GM18507 (cell line): Measurements from ENCODE around the gene TPO.
"Not testable (repeated sequence)": the region's sequence is repeated elsewhere in the genome, so short reads cannot be mapped to it uniquely, and the experiment has no call there.

ENCODE experiments used
- DNase-seq: peaks from one replicate; pipeline ENCODE4 v3.0.0; 2011; ENCODE audit warnings: low read depth; ENCODE audit not compliant: insufficient read length; ENCODE audit errors: extremely low spot score
- FAIRE-seq: peaks from 2 replicates; lab custom pipeline; 2011; peaks lifted over from hg19 to GRCh38; lab: Jason Lieb, UNC

Gene TPO

DNA sequence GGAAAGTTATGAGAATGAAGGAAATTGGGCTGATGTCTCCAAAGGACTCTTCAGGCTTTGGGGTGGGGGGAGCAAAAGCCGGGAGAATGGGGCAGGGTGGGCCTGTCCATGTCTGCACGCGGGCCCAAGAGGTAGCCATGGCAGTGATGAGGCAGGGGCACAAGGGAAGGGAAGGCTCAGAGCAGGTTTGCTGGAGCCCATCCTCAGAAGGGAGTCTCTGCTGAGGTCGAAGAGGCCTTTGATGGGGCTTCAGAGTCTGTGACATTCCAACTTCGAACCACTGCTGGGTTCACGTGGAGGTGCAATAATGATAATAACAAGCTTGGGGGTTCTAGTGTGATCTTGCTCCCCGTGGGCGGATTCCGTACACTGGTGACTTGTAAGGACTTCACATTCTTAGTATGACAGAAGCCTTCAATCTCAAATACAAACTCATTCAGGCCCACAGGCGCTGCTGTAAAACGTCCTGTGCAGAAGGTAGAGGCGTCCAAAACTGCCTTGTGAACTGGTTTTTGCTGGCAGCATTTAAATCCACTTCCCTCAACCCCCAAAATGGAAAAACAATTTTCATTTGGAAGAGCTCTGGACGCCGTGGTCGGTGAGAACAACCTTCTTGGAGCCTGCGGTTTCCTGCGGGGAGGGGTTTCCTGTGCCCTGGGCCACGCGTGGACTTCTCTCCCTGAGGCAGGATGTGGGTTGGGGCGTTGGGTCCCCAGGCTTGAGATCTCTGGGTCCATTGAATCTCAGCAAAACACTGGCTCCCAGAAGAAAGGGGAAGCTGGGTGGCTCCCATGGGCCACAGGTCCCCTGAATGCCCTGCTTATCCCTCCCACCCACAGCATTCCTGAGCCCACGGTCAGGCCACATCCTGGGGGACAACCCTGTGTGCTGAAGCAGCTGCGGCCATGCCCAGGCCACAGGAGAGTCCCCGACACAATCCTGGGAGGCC lies 151.0 kb downstream of the TPO start:
- FAIRE-seq (no peak), DNase-seq (no peak)

DNA sequence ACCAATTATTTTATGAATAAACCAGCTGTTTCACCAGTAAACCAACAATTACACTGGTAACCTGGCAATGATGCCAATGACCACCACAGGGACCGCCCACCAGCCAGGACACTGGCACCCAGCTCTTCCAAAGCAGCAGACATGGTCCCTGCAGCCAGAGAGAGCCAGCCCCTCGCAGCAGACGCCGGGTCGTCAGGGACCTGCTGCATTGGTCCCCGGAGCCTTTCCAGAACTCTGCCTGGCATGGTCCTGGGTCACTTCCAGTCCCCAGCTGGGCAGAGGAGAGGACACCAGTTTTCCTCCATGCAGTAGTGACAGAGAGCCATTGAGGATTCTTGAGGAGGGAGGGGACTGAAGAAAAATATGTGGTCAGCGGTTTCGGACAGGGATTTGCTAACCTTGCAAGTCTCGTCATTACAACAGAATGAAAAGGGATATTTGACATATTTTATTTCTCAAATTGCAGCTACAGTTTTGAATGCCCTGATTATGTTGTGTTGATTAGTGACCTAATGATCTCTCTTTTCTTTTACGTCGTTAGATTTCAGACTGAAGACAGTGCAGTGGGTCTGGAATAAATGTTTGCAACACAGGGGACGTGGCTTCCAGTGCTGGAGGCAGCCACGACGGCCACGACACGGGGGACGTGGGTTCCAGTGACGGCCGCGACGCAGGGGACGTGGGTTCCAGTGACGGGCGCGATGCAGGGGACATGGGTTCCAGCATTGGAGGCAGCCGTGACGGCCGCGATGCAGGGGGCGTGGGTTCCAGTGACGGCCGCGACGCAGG lies 154.5 kb downstream of the TPO start:
- no peak for DNase-seq
- no peak for FAIRE-seq

DNA sequence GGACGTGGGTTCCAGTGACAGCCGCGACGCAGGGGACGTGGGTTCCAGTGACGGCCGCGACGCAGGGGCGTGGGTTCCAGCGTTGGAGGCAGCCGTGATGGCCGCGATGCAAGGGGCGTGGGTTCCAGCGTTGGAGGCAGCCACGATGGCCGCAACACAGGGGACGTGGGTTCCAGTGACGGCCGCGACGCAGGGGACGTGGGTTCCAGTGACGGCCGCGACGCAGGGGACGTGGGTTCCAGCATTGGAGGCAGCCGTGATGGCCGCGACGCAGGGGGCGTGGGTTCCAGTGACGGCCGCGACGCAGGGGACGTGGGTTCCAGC lies 155.0 kb downstream of the TPO start:
- DNase-seq, FAIRE-seq: not testable (repeated sequence)

DNA sequence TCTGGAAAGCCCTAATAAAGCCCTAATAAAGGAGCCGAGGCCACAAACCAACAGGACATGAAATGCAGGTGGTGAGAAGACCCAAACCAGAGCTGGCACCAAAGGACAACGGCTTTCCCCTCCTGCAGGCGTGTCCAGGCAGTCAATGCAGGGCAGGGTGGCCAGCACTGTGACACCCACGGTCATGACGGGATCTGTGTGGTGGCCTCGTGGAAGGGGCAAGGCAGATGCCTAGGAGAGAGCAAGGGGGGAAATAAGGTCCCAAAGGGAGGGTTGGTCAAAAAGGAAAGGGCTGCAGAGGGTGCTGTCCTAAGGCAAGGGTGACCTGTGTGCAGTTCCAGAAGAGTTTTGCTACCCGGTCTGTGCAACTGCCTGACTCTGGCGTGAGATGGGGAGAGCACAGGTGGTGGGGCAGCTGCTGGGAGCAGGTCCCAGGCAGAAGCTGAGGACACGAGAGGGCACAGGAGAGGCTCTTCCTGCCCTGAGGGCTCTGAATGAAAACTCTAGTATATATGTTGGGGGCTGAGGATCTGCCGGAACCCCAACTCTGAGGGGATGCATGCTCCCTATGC lies 156.7 kb downstream of the TPO start:
- DNase-seq (no peak), FAIRE-seq (no peak)

DNA sequence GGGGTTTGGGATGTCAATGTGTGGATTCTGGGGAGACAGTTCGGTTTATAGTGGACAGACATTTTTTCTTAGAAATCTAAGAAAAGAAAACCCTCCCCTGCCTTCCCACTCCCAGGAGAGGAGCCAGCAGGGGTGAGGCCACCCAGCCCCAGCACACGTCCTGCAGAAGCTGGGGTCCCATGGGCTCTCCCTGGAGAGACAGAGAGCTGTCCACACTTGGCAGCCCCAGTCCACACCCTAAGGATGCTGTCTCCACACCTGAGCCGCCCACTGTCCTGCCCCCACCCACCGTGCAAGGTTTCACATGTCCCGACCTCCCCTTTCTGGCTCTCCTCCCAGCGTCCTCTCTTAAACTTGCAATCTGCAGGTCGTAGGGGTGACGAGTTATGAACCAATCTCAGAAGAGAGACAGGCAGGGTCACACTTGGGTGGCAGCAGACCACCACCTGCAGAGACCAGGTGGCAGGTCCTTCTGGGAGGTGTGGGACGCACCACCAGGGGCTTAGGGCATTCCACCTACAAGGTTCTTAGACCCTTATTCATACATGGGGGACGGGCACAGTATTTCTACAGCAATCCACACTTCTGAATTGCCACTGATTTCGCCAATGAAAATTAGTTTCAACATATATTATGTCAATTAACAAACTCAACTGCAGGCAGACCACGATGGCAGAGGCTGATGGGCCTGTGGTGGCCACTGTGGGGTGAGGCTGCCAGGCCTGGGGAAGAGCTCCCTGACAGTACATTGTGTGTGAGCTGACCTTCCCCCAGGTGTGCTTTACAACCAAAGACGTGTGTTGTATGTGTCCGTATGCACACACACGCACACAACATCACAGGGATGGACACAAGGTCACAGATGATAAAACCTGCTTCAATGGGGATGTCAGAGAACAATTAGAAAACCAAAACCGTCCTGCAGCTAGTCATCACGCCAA lies 158.5 kb downstream of the TPO start:
- FAIRE-seq = no peak
- no peak for DNase-seq

DNA sequence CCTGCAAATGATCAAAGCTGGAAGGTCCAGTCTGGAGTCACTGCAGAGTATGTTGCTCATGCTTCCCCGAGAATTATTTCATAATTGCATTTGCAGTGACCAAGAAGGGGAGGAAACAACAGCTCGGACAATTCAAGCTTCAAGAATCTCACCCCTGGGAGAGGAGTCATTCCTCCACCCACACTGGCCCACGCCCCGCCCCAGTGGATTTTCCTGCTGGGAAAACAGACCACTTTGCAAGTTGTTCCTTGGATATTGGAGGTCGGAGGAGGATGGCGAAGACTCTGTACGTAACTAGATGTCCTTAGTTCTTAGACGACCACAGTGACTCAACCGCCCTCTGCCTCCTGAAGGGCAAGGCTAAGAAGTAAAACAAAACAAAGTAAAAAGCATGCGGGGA lies 159.4 kb downstream of the TPO start:
- DNase-seq (no peak), FAIRE-seq (no peak)

DNA sequence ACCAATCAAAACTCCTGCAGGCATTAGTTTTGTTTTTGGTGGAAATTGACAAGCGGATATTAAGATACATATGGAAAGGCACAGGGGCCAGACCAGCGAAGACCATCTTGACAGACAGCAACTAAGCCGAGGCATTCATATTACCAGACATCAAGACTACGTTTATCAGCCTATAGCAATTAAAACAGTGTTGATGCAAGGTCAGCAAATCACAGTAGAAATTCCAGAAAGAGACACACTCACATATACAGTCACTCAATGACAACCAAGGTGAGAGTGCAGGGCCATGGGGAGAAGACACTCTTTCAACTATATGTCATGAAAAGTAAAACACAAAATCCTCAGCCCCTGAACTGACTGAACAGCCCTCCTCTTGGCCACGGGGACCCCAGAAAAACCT lies 164.6 kb downstream of the TPO start:
- DNase-seq (no peak), FAIRE-seq (no peak)

DNA sequence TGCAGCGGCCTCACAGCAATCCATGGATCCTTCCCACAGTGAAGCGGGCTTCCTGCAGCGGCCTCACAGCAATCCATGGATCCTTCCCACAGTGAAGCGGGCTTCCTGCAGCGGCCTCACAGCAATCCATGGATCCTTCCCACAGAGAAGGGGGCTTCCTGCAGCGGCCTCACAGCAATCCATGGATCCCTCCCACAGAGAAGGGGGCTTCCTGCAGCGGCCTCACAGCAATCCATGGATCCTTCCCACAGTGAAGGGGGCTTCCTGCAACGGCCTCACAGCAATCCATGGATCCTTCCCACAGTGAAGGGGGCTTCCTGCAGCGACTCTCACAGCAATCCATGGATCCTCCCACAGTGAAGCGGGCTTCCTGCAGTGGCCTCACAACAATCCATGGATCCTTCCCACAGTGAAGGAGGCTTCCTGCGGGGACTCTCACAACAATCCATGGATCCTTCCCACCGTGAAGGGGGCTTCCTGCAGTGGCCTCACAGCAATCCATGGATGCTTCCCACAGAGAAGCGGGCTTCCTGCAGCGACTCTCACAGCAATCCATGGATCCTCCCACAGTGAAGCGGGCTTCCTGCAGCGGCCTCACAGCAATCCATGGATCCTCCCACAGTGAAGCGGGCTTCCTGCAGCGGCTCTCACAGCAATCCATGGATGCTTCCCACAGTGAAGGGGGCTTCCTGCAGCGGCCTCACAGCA lies 168.1 kb downstream of the TPO start:
- not testable (repeated sequence) for FAIRE-seq, DNase-seq

DNA sequence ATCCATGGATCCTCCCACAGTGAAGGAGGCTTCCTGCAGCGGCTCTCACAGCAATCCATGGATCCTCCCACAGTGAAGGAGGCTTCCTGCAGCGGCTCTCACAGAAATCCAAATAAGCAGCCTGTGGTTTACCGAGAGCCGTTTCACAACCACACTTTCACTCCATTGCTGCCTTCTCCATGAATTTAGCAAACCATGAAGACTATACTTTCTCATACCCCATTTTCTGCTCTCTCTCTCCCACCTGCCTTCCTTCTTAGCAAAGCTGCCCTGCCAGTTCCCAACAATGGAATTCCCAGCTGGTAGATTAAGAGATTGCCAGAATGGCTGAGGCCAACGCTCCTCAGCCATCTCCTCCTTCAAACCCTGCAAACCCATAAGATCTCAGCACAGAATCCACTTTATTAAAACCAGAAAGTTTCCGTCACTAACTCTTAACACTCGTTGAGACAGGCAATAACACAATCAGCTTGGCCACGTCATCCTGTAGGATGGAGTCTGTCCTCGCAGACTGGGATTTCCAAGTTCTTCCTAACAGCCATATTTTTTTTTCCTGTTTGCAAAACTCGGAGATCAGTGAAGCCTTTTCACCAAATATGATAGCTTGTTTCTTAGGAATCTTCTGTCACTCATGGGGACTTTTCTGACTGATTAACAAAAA lies 168.8 kb downstream of the TPO start:
- DNase-seq (no peak), FAIRE-seq (no peak)

DNA sequence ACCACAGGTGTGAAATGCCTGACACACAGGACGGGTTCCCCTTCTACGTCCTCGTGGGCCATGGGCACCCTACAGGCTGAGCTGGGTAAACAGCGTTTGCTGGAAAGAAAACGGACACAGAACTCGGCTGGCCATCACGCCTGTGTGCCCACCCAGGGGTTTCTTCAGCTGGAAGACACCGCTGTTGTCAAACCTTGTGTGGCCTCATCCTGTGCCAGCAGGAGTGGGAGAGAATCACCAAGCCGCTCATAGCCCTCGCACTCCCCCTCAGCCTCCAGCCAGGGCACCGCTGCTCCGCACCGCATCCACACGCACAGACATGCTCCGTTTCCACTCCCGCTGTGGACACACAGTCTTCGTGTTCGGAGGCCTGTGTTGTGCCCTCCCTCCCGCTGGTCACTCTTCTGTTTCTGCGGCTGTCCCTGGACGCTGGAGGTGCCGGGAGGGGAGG lies 169.7 kb downstream of the TPO start:
- no peak for FAIRE-seq
- DNase-seq = no peak

DNA sequence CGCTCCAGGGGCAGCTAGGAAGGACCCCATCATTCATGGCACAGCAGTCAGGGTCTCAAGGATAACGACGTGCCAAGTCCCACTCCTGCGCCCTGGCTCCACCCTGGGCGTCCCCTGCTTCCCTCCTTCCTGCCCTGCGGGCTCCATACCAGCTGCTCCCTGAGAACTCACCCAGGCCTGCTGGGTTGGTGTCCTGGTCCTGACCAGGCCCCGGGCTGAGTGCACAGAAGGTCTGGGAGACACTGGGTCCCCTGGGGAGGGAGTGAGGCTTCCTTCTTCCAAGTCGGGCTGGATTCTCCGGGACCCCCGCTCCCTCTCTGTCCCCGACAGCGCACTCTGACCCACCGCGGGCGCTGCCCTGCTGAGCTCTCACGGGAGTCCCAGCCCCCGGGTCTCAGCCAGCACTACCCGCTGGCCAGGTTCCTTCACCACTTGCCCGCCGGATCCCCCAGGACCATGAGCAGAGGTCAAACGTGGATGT lies 170.8 kb downstream of the TPO start:
- DNase-seq = no peak
- FAIRE-seq = no peak

DNA sequence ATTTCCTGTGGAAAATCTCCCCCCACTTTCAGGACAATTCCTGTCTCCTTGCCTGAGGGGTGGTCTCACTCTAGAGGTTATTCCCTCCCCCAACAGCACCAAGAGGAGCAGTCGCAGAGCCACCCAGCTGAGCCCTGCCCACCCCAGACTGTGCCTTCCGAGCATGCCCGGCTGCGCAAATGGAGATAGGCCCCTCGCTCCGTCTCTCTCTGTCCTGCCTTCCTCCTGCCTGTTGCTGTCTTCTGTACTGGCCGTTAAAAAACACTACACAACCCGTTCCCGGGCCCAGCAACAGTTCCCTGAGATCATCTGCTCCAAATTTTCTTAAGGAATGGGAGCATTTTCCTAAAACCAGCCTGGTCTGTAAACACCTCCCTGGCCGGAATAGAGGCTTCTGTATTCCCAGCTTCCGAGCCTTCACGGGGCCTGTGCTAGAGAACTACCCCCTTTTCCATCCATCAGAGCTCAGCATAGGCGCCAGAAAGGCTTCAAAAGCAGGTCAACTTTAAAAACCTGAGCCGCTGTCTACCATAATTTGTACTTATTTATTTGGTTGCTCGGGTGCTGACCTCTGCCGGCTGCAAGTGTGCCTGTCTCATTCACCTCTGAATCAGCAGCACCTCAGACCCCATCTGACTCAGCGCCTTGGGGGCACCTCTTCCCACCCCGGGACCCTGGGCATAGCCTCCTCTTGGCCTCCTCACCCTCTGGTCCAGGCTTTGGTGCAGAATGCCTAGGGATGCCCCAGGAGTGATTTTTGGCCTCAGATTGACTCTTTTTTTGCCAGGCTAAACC lies 171.6 kb downstream of the TPO start:
- FAIRE-seq (no peak), DNase-seq (no peak)

DNA sequence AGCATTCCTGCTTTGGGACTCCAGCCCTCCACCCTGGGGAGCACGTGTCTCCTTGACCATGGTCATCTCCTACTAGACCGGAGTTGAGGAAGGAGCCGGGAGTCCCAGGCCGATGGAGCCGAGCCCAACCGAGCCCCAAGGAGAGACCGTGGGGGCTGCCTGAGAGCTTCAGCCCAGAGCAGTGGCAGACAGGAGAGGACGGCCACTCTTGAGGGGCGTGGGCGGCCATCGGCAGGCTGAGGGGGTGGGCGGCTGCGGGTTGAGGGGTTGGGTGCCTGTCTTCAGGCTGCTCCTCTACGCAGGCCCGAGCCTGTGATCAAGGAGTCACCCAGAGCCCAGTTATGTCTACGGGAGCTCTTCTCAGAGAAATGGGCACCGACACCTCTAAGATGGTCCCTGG lies 172.4 kb downstream of the TPO start:
- DNase-seq (no peak), FAIRE-seq (no peak)

DNA sequence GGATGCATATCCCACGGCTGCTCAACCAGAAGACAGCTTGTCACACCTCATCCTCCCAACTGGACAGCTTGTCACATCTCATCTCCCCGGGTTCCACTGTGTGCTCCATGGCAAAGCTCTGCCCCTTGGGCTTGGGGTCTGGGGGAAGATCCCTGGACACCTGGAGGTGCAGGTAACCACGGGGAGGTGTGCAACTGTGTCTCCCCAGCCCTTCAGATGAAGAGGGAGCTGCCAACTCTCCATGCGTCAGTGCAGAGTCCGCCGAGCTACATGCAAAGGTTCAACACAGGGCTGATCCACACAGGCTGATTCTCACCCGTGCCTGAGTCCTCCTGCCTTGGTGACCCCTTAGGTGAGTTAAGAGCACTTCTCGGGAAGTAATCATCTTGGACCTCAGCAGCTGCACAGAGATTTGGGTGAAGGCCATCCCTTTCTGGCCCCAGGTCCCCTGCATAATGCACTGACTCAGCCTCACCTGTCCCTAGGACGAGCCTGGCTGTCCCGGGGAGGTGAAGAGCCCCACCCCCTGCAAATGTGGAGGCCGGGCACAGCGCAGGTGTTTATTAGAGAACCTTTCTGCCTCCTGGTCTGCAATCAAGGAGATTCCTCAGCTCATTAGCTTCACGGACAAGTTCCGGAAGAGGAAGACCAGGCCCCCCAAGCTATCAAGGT lies 173.1 kb downstream of the TPO start:
- no peak for FAIRE-seq
- DNase-seq = no peak

DNA sequence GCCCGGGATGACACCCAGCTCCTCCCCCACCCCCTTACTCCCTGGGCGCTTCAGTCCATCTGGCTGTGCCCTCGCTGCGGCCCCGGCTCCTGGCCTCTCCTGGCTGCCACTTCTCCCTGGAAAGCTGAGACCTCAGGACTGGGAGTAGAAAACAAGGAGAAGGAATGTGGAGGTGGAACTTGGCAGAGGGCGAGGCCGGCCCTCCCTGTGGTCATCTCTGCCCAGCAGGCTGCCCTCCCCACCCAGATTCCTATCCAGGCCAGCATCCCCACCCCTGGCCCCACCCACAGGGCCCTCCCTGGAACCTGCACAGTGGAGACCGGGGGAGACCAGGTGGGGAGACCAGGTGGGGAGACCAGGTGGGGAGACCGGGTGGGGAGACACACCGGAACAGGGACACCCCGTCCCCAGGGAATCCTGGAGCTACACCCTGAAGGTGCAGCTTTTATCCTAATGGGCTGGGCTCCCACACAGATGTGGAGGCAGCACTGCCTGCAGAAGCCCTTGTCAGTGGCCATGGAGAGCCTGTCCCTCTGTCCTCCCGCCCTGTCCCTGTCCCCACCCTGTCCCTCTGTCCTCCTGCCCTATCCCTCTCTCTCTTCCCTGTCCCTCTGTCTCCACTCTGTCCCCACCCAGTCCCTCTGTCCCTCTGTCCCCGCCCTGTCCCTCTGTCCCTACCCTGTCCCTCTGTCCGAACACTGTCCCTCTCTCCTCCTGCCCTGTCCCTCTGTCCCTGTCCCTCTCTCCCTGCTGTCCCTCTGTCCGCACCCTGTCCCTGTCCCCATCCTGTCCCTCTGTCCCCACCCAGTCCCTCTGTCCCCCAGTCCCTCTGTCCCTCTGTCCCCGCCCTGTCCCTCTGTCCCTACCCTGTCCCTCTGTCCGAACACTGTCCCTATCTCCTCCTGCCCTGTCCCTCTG lies 173.9 kb downstream of the TPO start:
- FAIRE-seq = no peak
- DNase-seq = no peak
